ENCODE measurements around the gene PSMC3IP.

PSMC3IP gene

DNA sequence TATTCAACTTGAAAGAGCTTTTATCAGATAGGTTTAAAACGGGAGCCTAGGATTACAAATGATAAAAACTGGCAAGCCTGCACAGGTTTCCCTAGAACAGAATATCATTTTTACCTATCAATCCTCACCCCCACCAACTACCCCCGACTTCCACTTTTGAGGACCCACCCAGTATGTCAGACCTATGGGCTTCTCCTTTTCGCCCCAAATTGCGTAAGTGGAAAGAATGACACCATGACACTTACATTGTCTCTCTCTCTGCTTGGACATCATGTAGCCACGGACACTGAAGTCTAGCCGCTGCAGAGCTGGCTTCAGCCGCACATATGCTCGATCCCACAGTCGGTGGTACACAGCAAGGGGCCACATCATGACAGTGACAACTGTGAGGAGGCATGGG lies 7.4 kb upstream of the PSMC3IP start:
- no peak for DNase-seq

DNA sequence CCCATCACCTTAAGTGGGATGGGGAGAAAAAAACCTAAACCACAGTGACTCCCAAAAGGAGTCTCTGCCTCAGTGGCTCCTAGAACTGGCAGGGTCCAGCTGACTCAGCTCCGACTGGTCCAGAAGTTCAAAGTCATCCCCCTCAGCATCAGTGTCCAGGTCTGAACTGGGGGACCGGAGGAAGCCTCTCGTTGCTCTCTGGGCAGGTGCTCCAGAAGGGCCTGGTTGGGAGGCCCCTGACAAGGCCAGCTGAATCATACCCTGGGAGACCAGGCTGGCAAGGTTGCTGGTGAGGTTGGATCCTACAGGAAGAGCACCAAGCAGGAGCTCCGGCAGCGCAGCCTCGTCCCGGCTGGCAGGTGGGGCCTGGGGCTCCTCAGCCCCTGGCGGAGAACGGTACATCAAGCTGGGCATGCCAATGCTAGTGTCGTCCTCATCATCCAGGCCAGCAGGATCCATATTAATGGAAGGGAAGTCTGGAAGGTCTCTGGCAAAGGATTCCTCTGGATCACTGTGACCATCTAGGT lies 4.3 kb upstream of the PSMC3IP start:
- DNase-seq: no peak

DNA sequence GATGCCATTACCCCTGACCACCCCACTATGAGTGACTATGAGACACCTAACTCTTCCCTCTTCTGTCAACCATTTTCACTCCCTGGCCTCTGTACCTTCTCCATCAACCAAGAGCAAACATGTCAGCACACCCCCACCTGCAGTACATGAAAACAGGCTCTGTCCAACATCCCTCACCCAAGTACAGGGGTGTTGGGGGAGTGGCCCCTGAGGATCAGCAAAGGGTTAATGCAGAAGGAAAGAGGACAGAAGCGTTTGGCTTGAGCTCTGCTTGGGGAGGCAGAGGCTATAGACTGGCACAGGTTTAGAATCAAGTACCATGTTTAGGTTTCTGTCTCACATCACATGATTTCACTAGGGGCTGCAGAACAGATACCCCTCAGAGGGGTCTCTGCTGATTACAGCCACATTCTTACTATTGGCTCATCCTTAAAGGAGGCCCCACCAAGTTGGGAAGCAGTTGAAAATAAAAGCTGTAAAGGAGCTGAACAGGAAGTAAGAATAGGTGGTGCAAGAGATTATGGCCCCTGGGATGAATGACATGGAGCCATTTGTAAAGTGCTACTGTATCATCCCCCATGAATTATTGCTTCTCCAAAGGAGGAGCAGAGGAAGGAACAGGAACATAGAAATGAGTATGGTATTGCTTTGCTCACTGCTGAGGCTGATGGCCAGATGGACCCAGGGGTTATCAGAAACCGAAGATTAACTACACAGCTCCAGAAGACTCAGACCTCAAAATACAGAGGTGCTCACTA lies 2.4 kb upstream of the PSMC3IP start:
- no peak for DNase-seq

DNA sequence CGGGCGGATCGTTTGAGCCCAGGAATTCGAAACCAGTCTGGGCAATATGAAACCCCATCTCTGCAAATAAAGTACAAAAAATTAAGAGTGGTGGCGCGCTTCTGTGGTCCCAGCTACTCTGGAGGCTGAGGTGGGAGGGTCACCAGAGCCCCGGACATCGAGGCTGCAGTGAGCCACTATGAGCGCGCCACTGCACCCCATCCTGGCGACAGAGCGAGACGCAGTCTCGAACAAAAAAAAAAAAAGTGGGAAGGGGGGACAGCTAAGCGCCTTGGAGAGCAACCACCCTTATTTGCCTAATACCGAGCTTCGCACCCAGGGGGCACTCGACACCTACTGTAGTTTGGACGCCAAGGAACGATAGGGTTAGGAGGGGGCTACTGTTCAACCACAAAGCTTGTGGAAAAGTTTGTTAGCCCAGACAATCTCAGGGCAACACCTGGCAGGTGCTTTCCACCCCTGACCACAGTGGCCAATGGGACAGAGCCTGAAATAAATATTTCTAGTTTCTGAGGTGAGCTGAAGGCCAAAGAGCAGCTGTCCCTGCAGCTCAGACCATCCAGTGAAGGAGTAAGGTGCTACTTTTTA lies 847 bp upstream of the PSMC3IP start:
- peak; percentile 29 for DNase-seq

DNA sequence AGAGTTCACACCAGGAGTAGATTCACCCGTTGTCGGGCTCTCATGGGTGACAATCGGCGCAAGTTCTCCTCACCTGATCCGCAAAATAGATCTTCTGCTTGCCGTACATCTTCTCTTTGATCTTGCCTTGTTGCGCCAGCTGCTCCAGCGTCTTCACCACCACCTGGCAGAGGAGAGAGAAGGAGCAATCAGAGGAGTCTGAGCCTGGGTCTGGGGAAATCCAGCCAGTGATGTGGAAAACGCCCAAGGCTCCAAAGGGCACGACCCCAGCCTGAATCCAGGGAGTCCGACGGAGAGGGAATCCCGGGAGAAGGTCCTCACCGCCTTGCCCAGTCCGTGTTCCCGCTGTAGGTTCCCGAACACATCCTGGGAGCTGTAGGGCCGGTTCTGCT lies 393 bp downstream of the PSMC3IP start:
- no peak for DNase-seq

DNA sequence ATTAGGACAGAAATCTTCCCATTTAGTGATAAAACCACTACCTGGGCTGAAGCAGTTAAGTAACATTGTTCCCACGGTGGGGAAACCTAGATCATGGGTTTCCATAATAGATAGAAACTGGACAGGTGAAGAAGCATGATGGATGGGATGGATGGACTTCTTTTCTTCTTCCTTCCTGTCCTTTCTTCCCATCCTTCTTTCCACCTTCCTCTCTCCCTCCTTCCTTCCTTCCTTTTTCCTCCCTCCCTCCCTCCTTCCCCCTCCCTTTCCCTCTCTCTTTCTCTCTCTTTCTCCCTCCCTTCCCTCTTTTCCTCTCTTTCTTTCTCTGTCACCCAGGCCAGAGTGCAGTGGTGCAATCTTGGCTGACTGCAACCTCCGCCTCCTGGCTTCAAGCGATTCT lies 3.1 kb downstream of the PSMC3IP start:
- DNase-seq: no peak

DNA sequence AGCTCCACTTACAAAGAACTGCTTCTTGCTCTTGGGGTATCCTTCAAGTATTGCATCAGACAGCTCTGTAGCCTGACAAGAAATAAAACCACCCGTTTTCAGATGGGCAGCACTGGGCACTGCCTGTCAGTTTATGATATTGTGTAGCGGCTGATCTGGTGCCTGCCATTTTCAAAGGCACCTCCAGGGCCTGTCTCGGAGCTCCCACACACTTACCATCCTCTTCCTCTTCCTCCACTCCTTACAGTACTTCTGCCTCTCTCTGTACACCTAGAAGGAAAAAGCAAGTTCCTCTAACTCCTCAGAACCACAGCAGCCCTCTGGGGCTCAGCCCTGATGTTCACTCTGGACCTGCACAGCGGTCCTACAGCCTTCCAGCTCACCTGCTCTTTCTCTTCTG lies 4.4 kb downstream of the PSMC3IP start:
- no peak for DNase-seq

DNA sequence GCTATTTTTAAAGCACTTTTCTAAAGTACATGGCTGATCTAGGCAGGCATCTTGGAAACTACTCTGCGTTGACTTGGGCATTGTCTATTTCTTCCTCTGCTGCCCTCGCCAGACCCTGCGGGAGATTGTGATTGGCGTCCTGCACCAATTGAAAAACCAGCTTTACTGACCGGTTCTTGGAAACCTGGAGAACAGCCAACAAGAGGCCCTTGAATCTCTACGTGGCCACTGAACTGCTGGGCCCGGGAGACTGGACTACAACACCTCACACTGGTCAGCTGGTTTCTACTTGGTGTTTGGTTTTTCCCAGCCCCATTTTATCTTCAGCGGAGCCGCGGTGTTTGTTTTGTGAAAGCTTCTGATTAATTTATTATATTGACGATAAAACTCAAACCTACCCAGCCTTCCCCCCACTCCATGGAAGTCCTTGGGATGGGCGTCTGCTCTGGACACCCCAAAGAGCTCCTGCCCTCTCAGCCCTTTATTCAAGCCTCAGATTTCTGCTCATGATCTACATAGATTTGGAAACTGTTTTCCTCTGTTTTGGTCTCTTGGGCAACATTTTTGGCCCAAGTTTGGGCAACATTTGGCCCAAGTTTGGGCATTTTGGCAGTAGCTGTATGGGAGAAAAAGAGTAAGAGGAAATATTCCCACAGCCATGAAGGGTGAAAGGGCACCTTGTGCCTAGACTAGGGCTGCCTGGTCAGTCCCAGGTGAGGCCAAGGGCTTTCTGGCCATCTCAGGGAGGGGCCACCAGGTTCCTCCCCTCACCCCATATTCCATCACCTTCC lies 5.9 kb downstream of the PSMC3IP start:
- no peak for DNase-seq

DNA sequence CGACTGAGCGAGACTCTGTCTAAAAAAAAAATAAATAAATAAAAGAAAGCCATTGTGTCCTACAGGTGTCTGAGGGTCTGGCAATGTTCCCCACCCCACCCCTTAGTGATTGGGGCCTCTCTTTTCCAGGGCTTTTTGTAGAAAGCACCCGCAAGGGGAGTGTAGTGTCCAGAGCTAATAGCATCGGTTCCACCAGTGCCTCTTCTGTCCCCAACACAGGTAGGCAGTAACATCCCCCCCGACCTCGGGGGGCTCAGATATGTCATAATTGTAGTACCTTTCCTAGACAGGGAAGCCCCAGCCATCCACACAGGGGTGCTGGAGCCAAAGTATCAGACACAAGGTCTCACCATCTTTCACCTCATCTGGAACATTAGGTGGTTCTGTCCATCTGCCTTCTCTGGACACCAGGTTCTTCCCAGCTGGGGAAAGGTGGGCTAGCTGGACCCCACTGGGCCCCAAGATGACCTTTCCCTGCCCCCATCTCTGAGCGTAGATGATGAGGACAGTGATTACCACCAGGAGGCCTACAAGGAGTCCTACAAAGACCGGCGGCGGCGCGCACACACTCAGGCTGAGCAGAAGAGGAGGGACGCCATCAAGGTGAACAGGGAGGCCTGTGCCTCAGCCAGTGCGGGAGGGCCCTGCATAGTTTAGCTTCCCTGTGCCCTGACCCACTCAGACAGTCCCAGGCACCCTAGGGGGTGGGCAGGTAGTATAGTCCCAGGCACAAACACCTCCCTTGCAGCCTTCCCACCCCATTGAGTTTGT lies 9.0 kb downstream of the PSMC3IP start:
- DNase-seq: no peak

DNA sequence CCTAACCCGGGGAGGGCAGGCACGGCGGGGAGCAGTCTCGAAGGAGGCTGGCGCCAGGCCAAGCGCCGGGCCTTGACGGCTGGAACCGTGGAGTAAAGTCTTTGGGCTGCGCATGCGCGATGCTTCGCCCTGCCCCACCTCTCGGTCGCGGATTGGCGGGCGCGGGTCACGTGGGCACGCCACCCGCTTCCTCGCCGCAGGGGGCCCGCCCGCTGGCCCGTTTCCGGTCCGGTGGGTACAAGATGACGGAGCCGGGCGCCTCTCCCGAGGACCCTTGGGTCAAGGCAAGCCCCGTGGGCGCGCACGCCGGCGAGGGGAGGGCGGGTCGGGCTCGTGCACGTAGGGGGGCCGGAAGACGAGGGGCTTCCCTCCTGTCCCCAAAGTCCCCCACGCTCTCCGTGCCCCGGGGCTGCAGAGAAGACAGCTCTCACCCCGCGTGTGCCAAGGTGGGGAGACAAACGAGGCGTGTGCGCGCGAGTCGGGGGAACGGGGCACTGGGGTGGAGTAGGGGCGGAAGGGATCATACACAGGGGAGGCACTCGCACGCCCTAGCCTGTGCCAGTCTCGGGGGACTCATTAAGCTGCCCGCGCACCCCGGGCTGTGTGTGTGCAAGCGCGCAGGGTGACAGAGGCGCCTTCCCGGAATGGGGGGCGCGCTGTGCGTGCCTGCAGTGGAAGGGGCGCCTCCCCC lies 10.5 kb downstream of the PSMC3IP start, which contains the start of gene MLX:
MLX (plus strand) TSS at position 218 of the 691 bp plus-strand sequence; CDS start at position 243, 25 bp downstream.
- peak; percentile 77 for DNase-seq

DNA sequence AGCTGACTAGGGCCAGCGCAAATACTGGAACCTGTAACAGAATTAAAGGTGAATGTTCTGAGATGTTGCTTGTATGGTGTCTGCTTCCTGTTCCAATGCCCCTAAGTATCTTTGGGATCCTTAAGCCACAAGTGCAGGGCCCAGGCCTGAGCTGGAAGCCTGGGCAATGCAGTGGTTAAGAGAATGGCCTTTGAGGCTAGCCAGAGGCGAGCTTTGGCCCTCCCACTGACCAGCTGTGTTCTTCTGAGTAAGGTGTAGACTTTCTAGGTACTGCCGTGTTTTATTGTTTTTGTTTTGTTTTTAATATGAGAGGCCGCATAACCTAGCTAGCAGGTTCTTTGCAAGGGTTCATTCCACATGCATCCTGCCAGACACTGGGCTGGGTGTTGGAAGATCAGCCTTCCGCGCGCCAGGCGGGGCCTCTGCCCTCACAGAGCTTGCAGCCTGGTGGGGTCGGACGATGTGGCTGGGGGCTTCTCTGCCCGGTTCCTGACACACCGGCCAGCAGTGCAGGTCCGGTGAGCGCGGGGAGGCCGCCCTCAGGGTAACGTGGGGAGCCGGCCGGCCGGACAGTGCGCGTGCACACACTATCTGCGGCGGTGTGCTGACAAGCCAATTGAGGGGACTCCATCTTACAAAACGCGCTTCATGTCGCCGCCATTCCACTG lies 11.2 kb downstream of the PSMC3IP start:
- no peak for DNase-seq

DNA sequence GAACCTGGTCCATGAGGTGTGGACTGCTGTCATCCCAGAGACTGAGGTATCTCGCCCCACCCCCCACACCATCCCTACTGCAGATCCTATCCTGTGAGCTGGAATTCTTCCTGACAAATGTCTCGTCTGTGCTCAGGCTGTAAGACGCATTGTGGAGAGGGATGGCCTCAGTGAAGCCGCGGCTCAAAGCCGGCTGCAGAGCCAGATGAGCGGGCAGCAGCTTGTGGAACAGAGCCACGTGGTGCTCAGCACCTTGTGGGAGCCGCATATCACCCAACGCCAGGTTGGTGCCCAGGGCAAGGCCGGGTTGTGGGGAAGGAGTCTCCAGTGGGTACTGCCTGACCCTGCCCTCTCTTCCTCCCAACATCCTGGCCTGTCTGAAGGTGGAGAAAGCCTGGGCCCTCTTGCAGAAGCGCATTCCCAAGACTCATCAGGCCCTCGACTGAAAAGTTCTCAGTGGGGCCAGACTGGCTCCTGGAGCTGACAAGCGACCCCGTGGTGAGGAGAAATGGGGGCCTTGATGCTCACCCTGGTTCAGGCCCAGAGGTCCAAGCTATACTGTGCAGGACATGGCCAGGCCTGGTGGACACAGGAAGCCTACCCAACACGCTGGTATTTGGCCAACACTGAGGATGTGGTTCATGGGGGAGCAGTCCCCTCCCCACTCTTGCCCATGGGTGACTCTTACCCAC lies 11.9 kb downstream of the PSMC3IP start:
- no peak for DNase-seq

DNA sequence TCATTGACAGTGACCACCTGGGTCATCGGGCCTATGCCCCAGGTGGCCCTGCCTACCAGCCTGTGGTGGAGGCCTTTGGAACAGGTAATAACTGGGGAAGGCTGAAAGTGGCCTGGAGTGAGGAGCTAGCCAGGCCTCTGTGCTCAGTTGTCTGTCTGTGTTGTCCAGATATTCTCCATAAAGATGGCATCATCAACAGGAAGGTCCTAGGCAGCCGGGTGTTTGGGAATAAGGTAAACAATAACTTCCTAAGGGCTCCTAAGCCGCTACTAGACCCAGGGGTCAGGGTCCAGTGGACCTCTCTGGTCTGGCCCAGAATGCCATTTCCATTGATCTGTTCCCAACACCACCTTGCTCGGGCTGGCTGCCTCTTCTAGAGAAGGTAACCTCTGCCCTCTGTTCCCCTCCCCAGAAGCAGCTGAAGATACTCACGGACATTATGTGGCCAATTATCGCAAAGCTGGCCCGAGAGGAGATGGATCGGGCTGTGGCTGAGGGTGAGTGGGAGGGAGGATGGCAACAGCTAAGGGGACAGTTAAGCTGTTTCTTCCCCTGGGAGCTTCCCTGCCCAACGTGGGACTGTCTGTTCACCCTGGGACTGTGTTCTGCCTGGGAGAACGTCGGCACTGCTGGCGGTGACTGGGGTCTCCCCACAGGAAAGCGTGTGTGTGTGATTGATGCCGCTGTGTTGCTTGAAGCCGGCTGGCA lies 12.6 kb downstream of the PSMC3IP start:
- no peak for DNase-seq

DNA sequence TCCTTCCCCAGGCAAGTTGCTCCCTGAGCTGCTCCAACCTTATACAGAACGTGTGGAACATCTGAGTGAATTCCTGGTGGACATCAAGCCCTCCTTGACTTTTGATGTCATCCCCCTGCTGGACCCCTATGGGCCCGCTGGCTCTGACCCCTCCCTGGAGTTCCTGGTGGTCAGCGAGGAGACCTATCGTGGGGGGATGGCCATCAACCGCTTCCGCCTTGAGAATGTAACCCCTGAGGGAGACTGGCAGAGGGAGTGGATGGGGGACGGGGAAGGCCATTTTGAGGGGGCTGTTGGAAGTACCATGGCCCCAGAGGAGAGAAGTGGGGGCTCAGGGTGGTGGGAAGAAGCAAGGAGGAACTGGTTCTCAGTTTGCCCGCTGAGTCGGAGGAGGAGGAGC lies 13.6 kb downstream of the PSMC3IP start:
- DNase-seq: no peak

DNA sequence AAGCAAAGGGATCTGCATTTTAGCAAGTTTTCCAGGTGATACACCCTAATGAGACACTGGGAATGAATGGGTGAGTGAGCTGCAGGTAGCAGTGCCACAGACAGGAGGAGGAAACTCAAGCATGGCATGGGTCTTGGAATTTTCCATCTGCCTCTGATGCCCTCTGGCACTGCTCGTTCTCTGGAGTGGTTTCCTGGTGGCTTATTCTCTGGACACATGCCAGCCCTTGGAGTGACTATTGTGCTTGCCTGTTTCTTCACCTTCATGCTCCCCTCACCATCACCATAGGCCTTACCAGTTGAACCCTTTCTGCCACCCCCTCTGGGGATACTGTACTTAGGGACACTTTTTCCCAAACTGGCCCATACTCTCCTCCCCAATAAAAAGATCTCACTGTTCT lies 14.0 kb downstream of the PSMC3IP start:
- no peak for DNase-seq

DNA sequence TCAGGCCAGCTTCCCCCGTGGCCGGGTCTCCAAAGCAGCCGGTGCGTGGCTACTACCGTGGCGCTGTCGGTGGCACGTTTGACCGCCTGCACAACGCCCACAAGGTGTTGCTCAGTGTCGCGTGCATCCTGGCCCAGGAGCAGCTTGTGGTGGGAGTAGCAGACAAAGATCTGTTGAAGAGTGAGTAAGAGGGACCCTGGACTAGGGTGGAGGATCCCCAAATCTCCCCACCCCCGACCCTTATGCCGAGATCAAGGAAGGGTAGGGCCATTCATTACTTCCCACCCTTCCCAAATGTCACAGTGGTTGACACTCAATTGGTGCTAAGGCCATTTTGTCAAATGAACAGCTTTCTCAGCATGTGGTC lies 14.4 kb downstream of the PSMC3IP start:
- no peak for DNase-seq

DNA sequence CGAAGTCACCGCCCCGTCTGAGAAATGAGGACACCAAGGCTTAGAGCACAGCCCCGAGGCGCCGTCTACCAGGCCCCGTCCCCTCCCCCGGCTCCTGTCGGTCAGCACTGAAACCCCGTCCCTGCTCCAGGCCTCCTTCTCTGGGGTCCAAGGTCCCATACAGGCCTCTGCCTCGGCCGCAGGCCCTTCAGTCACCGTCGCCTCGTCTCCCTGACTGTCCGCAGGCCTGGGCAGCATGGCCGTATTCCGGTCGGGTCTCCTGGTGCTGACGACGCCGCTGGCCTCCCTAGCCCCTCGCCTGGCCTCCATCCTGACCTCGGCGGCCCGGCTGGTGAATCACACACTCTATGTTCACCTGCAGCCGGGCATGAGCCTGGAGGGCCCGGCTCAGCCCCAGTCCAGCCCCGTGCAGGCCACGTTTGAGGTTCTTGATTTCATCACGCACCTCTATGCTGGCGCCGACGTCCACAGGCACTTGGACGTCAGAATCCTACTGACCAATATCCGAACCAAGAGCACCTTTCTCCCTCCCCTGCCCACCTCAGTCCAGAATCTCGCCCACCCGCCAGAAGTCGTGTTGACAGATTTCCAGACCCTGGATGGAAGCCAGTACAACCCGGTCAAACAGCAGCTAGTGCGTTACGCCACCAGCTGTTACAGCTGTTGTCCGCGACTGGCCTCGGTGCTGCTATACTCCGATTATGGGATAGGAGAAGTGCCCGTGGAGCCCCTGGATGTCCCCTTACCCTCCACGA lies 15.0 kb downstream of the PSMC3IP start:
- DNase-seq: no peak

DNA sequence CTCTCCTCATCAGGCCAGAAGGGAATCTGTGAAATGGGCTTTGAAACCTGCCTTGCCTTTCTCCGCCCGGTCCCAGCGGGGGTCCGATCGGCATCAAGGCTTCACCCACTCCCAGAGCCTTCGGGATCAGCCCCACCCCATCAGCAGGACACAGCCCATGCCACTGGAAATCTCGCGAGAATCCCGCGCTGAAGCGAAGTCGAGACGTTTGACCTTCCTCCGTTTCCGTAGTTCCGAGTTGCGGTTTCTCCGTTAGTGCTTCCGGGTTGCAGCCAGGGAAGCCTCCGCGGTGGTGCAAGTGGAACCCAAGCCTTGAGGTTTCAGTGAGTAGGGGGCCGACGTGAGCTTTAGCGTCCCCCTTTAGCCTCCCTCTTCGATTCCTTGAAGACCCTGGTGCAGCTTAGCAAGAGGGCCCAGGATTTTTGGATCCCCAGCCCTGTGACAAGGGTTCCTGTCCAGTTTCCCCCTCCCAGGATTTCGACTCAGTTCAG lies 15.6 kb downstream of the PSMC3IP start, which contains the start of gene COASY:
COASY (plus strand) TSS at position 252 of the 491 bp plus-strand sequence. CDS start 475 bp downstream, outside the sequence.
- DNase-seq: peak; percentile 94

DNA sequence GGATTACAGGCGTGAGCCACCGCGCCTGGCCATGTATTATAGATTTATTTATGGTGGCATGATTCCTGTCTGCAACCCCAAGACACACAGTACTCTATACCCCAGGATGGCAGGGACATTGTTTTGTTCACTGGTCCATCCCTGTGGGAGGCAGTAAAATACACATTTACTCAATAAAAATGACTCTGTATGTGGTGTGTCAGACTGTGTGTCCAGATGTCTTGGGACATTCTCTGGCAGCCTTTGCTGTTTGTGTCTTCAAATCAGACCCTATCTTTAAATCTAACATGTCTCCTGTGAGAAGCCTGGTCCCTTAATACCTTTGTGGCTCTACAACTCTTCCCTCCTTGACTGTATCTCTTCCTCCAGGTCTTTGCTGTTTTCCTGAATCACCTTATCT lies 17.3 kb downstream of the PSMC3IP start:
- DNase-seq: no peak
